HepG2 (cell line): ENCODE results near the gene RASA3. TPM values are rescaled to one million over a fixed set of nuclear protein-coding genes. Genes with fewer than 3 reads are reported as not detected.

ENCODE experiments used
- ATAC-seq: fragments of 200-7000 bp; cut with Tn5 transposase; 3 replicates; pipeline ENCODE4 v1.9.1; 2020; ENCODE audit warnings: mild to moderate bottlenecking, moderate library complexity
- BruUV-seq: library from RNA; stranded (reverse); fragments of 400-500 nt; replicated peaks from 2 replicates; lab custom pipeline; 2021; lab: Mats Ljungman, UMichigan
- CTCF ChIA-PET: fragments of 300-600 bp; formaldehyde crosslinking; extraction: SDS; loops from one replicate; lab custom pipeline; 2021; ENCODE audit warnings: low total read pairs, inconsistent platforms, low intra/inter-chr PET ratio; lab: Yijun Ruan, JAX
- POLR2A ChIA-PET: fragments of 350-600 bp; sonication (Branson Sonifier 250); formaldehyde crosslinking; loops from one replicate; lab custom pipeline; 2020; ENCODE audit warnings: antibody characterized with exemption, inconsistent platforms; lab: Yijun Ruan, JAX
- DNase-seq: peaks from one replicate; pipeline ENCODE4 v3.0.0-alpha.2; 2015; ENCODE audit warnings: low spot score
- FAIRE-seq: peaks from 3 replicates; lab custom pipeline; 2011; peaks lifted over from hg19 to GRCh38; lab: Jason Lieb, UNC
- H2AFZ ChIP-seq: one replicate; pipeline ENCODE4 v1.6.1; 2011; ENCODE audit warnings: low read length, inconsistent platforms
- H3K27ac ChIP-seq: fragments of 300-600 bp; 3 replicates; pipeline ENCODE4 v1.8.0; 2011; ENCODE audit warnings: mixed run types, mild to moderate bottlenecking, mixed read lengths, low read length, inconsistent platforms; ENCODE audit not compliant: insufficient read depth; ENCODE audit errors: extremely low read length
- H3K27me3 ChIP-seq, 2 experiments: fragments of 200-600 bp in 1 of 2; 2 replicates in 1 of 2; 3 replicates in 1 of 2; pipeline versions ENCODE4 v1.6.0 to v1.8.0; 2011; ENCODE audit warnings: low read length in 2 of 2, mild to moderate bottlenecking in 2 of 2, moderate library complexity in 2 of 2, inconsistent platforms in 1 of 2; ENCODE audit not compliant: insufficient read depth in 2 of 2, control insufficient read depth in 1 of 2
- H3K36me3 ChIP-seq, 2 experiments: fragments of 200-600 bp in 1 of 2; replicated peaks in 1 of 2; 2 replicates in 1 of 2; 3 replicates in 1 of 2; pipeline versions ENCODE4 v1.5.1 to v1.8.0; 2011; ENCODE audit warnings: low read length in 2 of 2, inconsistent platforms in 1 of 2; ENCODE audit not compliant: insufficient read depth in 2 of 2, control insufficient read depth in 1 of 2
- H3K4me1 ChIP-seq: 2 replicates; pipeline ENCODE4 v1.5.1; 2012; ENCODE audit warnings: low read length, inconsistent platforms; ENCODE audit not compliant: insufficient read depth
- H3K4me2 ChIP-seq: 2 replicates; pipeline ENCODE4 v1.6.0; 2011; ENCODE audit warnings: low read depth, low read length, inconsistent platforms
- H3K4me3 ChIP-seq, 3 experiments: fragments of 200-600 bp in 1 of 3; sonication (generic), shearing (Covaris generic) in 1 of 3; replicated peaks in 1 of 3; 2 replicates each; pipeline ENCODE4 v1.5.1; 2011 to 2016; ENCODE audit warnings: low read length in 3 of 3, inconsistent platforms in 2 of 3, low read depth in 2 of 3, mild to moderate bottlenecking in 2 of 3, control low read depth in 1 of 3, mixed read lengths in 1 of 3; ENCODE audit not compliant: insufficient read depth in 1 of 3
- H3K79me2 ChIP-seq: one replicate; pipeline ENCODE4 v1.6.1; 2011; ENCODE audit warnings: low read length, inconsistent platforms; ENCODE audit not compliant: insufficient read depth
- H3K9ac ChIP-seq: 2 replicates; pipeline ENCODE4 v1.6.0; 2011; ENCODE audit warnings: mild to moderate bottlenecking, low read depth, low read length, inconsistent platforms; ENCODE audit not compliant: insufficient read depth
- H3K9me3 ChIP-seq: 2 replicates; pipeline ENCODE4 v1.5.1; 2012; ENCODE audit warnings: mild to moderate bottlenecking, low read length
- H4K20me1 ChIP-seq: 2 replicates; pipeline ENCODE4 v1.6.0; 2011; ENCODE audit warnings: inconsistent platforms, mild to moderate bottlenecking, low read length, moderate library complexity; ENCODE audit not compliant: insufficient read depth
- HNRNPLL ChIP-seq: fragments of 200-400 bp; formaldehyde crosslinking; IDR thresholded peaks from 2 replicates; pipeline ENCODE4 v1.6.1; 2017; ENCODE audit warnings: mild to moderate bottlenecking, low read depth, low read length; ENCODE audit not compliant: poor library complexity, severe bottlenecking
- PLRG1 ChIP-seq: fragments of 450-650 bp; conservative IDR thresholded peaks from 2 replicates; pipeline ENCODE4 v1.6.1; 2016
- SP5 ChIP-seq: IDR thresholded peaks from 2 replicates; pipeline ENCODE4 v1.6.1; 2016; ENCODE audit warnings: low read depth, borderline replicate concordance
- YY1 ChIP-seq: IDR thresholded peaks from 2 replicates; pipeline ENCODE4 v1.6.1; 2011; ENCODE audit warnings: low read length, low read depth, moderate library complexity, mild to moderate bottlenecking; ENCODE audit not compliant: insufficient read depth, insufficient replicate concordance
- ZBTB10 ChIP-seq: sonication (generic); formaldehyde crosslinking; IDR thresholded peaks from 2 replicates; pipeline ENCODE4 v1.4.0; 2020; ENCODE audit warnings: missing genetic modification reagents, borderline replicate concordance
- ZBTB39 ChIP-seq: sonication (generic); formaldehyde crosslinking; IDR thresholded peaks from 2 replicates; pipeline ENCODE4 v1.5.0; 2020; ENCODE audit warnings: missing genetic modification reagents
- ZFAT ChIP-seq: sonication (generic); formaldehyde crosslinking; conservative IDR thresholded peaks from 2 replicates; pipeline ENCODE4 v1.8.1; 2023; ENCODE audit warnings: missing genetic modification reagents, inconsistent platforms
- ZHX1 ChIP-seq: sonication (generic); formaldehyde crosslinking; IDR thresholded peaks from 2 replicates; pipeline ENCODE4 v1.8.1; 2022; ENCODE audit warnings: low read depth, mild to moderate bottlenecking, missing genetic modification reagents
- WGBS: methylation state at CpG from one replicate; pipeline ENCODE4 v1.1.6; 2017; ENCODE audit warnings: low lambda C conversion rate; 5-methylcytosine and 5-hydroxymethylcytosine counted together
- in situ Hi-C: cut with HindIII; loops from 2 replicates; pipeline ENCODE4 v1.10.0; 2017; ENCODE audit warnings: low pct_unique_long_range_greater_than_20kb; ENCODE audit not compliant: extremely low pct_ligation_motif_present
- intact Hi-C: fragments of 100-400 bp; cut with micrococcal nuclease; formaldehyde crosslinking; loops from one replicate; pipeline ENCODE4 v1.10.0; 2022; ENCODE audit not compliant: unreplicated experiment
- polyA plus RNA-seq, 8 experiments: library from polyadenylated mRNA; depleted of rRNA in 3 of 8; stranded (reverse) in 7 of 8; unstranded in 1 of 8; fragments of >200 nt; fragmentation: Illumina TruSeq in 4 of 8; extraction: Trizol in 4 of 8; gene quantifications; 2 replicates each; pipeline versions ENCODE4 v1.2.1 to v1.2.3, GENCODE V29; 2011 to 2016; ENCODE audit warnings: low read depth in 4 of 8, missing spikeins in 1 of 8, mixed read lengths in 1 of 8; ENCODE audit not compliant: insufficient read depth in 1 of 8
- total RNA-seq, 5 experiments: library from RNA; depleted of rRNA; stranded (reverse); fragments of >200 nt; fragmentation: Illumina TruSeq; extraction: Trizol; gene quantifications; 2 replicates each; pipeline ENCODE4 v1.2.3, GENCODE V29; 2016; ENCODE audit warnings: low read depth in 1 of 5

Gene RASA3
- total and polyA plus RNA-seq, 2 of the 13 experiments (the other 11 are each of a cell fraction or from before 2014, with no cell fraction given): 0.05 TPM; not detected in 1

- in situ Hi-C loops: no loop called here
- peaks cover 0 to 5% of the 10 kb centered on the region in 2 experiments; a peak in 3 of 5 replicates for H3K27me3 ChIP-seq
- no peaks in the 10 kb centered on the region for H3K36me3 ChIP-seq
- ATAC-seq (no peak), FAIRE-seq (no peak), DNase-seq (no peak)
- no peak overlapping the region for H3K9ac ChIP-seq
- WGBS: 16% methylated on average over 19 of the region's 21 CpGs
- H2AFZ ChIP-seq: no peak overlapping the region
- no peak overlapping the region for H3K4me3 ChIP-seq
- no peak overlapping the region for H3K27ac ChIP-seq
- H3K79me2 ChIP-seq: no peaks in the 10 kb centered on the region
- BruUV-seq: no TSS peak
- no peaks in the 10 kb centered on the region for H3K4me1 ChIP-seq
- peaks cover 20% of the 10 kb centered on the region for H3K9me3 ChIP-seq
- TF ChIP-seq ZFAT (CRISPR knock-in tag) (no peak), SP5 (CRISPR knock-in tag) (no peak)
- POLR2A ChIA-PET: no interaction called here
- H3K4me2 ChIP-seq: no peak overlapping the region
- CTCF ChIA-PET: no interaction called here
- no peaks in the 10 kb centered on the region for H4K20me1 ChIP-seq
- intact Hi-C loops: no loop called here
These were observed 168.0 kb downstream of the RASA3 start for GRCh38 chr13:113964251-113964995.

- ChIA-PET POLR2A (no interaction called here), CTCF (no interaction called here)
- Histone ChIP-seq H3K27ac (no peak overlapping the region), H3K36me3 (no peaks in the 10 kb centered on the region), H3K79me2 (no peaks in the 10 kb centered on the region), H3K9me3 (peaks cover 31% of the 10 kb centered on the region), H3K4me1 (no peaks in the 10 kb centered on the region), H4K20me1 (no peaks in the 10 kb centered on the region), H3K4me3 (no peak overlapping the region), H3K9ac (no peak overlapping the region), H3K4me2 (no peak overlapping the region), H2AFZ (no peak overlapping the region), H3K27me3 (peaks cover 0 to 4% of the 10 kb centered on the region in 2 experiments; a peak in 2 of 5 replicates)
- intact Hi-C loops: no loop called here
- FAIRE-seq (no peak), ATAC-seq (no peak), DNase-seq (no peak)
- no peak for TF ChIP-seq YY1
- no peak for TF ChIP-seq ZHX1 (CRISPR knock-in tag)
- TF ChIP-seq ZBTB10 (CRISPR knock-in tag): no peak
- no peak for TF ChIP-seq ZBTB39
- TF ChIP-seq PLRG1: no peak
- no peak for TF ChIP-seq HNRNPLL
- BruUV-seq: no TSS peak
- 17% methylated on average over 16 of the region's 16 CpGs for WGBS
- in situ Hi-C loops: no loop called here
These were observed 169.0 kb downstream of the RASA3 start for GRCh38 chr13:113963376-113963775.
